HFF-Myc (cell line): Measurements from ENCODE around the gene PRKN.

Experiments used
- DNase-seq: peaks from one replicate; pipeline ENCODE4 v3.0.0-alpha.2; 2011; ENCODE audit warnings: low read depth; ENCODE audit errors: extremely low read depth
- H3K4me3 ChIP-seq: replicated peaks from 2 replicates; pipeline ENCODE4 v1.5.1; 2011; ENCODE audit warnings: low read depth, mild to moderate bottlenecking, control low read depth, low read length
- CTCF ChIP-seq: IDR thresholded peaks from 2 replicates; pipeline ENCODE4 v1.5.1; 2012; ENCODE audit warnings: mild to moderate bottlenecking, low read depth, low read length, control low read depth; ENCODE audit errors: missing control alignments

PRKN gene

GRCh38 chr6:161679980-161680538 lies 1047.5 kb downstream of the PRKN start:
- no peak for TF ChIP-seq CTCF
- DNase-seq: no peak

GRCh38 chr6:161677188-161677587 lies 1050.4 kb downstream of the PRKN start:
- DNase-seq: no peak
- no peak for TF ChIP-seq CTCF
- no peak overlapping the region for H3K4me3 ChIP-seq

More at GRCh38 chr6:161679980-161680538, 1047.5 kb downstream of the PRKN start:
- no peak overlapping the region for H3K4me3 ChIP-seq

- no peak for DNase-seq
Measured at GRCh38 chr6:161676586-161676985, 1051.0 kb downstream of the PRKN start.

GRCh38 chr6:161674930-161675682 lies 1052.5 kb downstream of the PRKN start:
- H3K4me3 ChIP-seq: no peak overlapping the region
- no peak for DNase-seq
- no peak for TF ChIP-seq CTCF

More at GRCh38 chr6:161676586-161676985, 1051.0 kb downstream of the PRKN start:
- H3K4me3 ChIP-seq: no peak overlapping the region
- TF ChIP-seq CTCF: no peak

GRCh38 chr6:161673026-161673425 lies 1054.5 kb downstream of the PRKN start:
- no peak for TF ChIP-seq CTCF
- no peak for DNase-seq
- no peak overlapping the region for H3K4me3 ChIP-seq

- no peak for TF ChIP-seq CTCF
- no peak overlapping the region for H3K4me3 ChIP-seq
- no peak for DNase-seq
Measured at GRCh38 chr6:161671117-161671516, 1056.4 kb downstream of the PRKN start.

- H3K4me3 ChIP-seq: no peak overlapping the region
- no peak for DNase-seq
- no peak for TF ChIP-seq CTCF
Measured at GRCh38 chr6:161668665-161669064, 1058.9 kb downstream of the PRKN start.
